OCI-LY1 (cell line): ENCODE measurements around the gene DPP7.

ENCODE experiments used
- EZH2 ChIP-seq: fragments of 200-600 bp; sonication (generic), shearing (Covaris generic); IDR thresholded peaks from 2 replicates; pipeline ENCODE4 v1.8.0; 2017; ENCODE audit warnings: borderline replicate concordance, mixed run types, mild to moderate bottlenecking, antibody characterized with exemption, low read length, moderate library complexity, mixed read lengths
- TF ChIP-seq, protein P1 (sequence below): fragments of 200-600 bp; sonication (generic), shearing (Covaris generic); IDR thresholded peaks from 2 replicates; pipeline ENCODE4 v1.5.1; 2017; ENCODE audit warnings: mild to moderate bottlenecking, antibody characterized with exemption, low read length, moderate library complexity, mixed read lengths

DNA sequence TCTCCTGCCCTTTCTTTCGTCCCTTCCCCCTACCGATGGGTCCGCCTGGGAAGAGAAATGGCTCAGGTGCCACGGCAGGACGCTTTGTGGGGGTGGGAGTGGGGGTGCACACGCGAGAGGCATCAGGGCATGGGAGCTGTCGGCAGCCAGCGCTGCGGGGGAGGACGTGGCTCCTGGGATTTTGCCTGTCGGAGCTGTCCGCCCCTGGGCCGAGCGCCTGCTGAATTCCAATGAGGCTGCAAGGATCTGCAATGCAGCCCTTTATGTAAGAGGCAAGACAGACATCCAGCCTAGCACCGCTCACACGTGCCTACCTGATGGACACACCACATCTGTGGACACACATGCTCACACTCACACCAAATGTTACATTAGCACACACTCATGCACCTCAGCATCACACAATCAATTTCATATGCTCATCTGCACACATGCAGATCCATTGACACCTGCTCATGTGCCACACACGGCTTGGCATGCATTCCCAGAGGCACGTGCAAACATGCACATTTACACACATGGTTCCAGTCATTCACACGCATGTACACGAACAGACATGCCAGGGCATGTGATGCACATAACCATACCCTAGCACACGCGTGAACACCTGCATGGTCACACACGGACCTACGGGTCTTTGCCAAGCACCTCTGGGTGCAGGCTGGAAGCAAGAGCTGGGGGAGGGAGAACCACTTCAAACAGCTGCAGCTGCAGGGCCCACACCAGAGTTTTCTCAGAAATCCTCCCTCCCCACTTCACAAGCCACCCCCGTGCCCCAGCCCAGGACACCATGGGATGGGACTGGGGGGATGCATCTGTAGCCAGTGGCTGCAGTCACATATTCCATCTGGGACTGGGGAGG, 25.8 kb upstream of the DPP7 start:
- TF ChIP-seq, protein P1, sequence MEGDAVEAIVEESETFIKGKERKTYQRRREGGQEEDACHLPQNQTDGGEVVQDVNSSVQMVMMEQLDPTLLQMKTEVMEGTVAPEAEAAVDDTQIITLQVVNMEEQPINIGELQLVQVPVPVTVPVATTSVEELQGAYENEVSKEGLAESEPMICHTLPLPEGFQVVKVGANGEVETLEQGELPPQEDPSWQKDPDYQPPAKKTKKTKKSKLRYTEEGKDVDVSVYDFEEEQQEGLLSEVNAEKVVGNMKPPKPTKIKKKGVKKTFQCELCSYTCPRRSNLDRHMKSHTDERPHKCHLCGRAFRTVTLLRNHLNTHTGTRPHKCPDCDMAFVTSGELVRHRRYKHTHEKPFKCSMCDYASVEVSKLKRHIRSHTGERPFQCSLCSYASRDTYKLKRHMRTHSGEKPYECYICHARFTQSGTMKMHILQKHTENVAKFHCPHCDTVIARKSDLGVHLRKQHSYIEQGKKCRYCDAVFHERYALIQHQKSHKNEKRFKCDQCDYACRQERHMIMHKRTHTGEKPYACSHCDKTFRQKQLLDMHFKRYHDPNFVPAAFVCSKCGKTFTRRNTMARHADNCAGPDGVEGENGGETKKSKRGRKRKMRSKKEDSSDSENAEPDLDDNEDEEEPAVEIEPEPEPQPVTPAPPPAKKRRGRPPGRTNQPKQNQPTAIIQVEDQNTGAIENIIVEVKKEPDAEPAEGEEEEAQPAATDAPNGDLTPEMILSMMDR, result no peak
- no peak for TF ChIP-seq EZH2
